PC-3 (cell line): ENCODE data around the gene RPP30. TPM values are rescaled to one million over a fixed set of nuclear protein-coding genes. Genes with fewer than 3 reads are reported as not detected.
A peak's percentile ranks its signal among the peaks of the same experiment; 100 is the strongest.

Source experiments
- ATAC-seq: fragments of 200-7000 bp; cut with Tn5 transposase; 2 replicates; pipeline ENCODE4 v1.9.1; 2020; ENCODE audit warnings: mild to moderate bottlenecking, moderate library complexity
- BruUV-seq: library from RNA; stranded (reverse); fragments of 400-500 nt; replicated peaks from 2 replicates; lab custom pipeline; 2021; lab: Mats Ljungman, UMichigan
- CTCF ChIA-PET: fragments of 300-600 bp; sonication (Branson Sonifier 250); formaldehyde crosslinking; loops from one replicate; lab custom pipeline; 2022; ENCODE audit warnings: antibody characterized with exemption; lab: Charles Lee
- POLR2A ChIA-PET: fragments of 300-600 bp; sonication (Branson Sonifier 250); formaldehyde crosslinking; loops from one replicate; lab custom pipeline; 2022; ENCODE audit warnings: antibody characterized with exemption; ENCODE audit not compliant: unreplicated experiment; lab: Charles Lee
- DNase-seq: peaks from one replicate; pipeline ENCODE4 v3.0.0-alpha.2; 2015
- H2AFZ ChIP-seq: fragments of 300-600 bp; sonication (generic); 2 replicates; pipeline ENCODE4 v1.6.0; 2016; ENCODE audit warnings: antibody characterized with exemption, low read length
- H3F3A ChIP-seq: fragments of 300-600 bp; sonication (generic); one replicate; pipeline ENCODE4 v1.6.0; 2017; ENCODE audit warnings: antibody characterized with exemption, low read length, control low read depth, mild to moderate bottlenecking; ENCODE audit not compliant: unreplicated experiment
- H3K27ac ChIP-seq: fragments of 300-600 bp; sonication (generic); 2 replicates; pipeline ENCODE4 v1.5.1; 2016; ENCODE audit warnings: mild to moderate bottlenecking, low read length
- H3K27me3 ChIP-seq: fragments of 300-600 bp; sonication (generic); 2 replicates; pipeline ENCODE4 v1.6.1; 2016; ENCODE audit warnings: low read length, mixed read lengths
- H3K36me3 ChIP-seq: fragments of 300-600 bp; sonication (generic); 2 replicates; pipeline ENCODE4 v1.6.1; 2016; ENCODE audit warnings: low read depth, mixed run types, low read length, mixed read lengths
- H3K4me1 ChIP-seq: fragments of 300-600 bp; sonication (generic); 2 replicates; pipeline ENCODE4 v1.5.1; 2016; ENCODE audit warnings: low read length; ENCODE audit not compliant: insufficient read depth
- H3K4me2 ChIP-seq: fragments of 300-600 bp; sonication (generic); 2 replicates; pipeline ENCODE4 v1.6.0; 2016; ENCODE audit warnings: low read length
- H3K4me3 ChIP-seq: fragments of 300-600 bp; sonication (generic); 2 replicates; pipeline ENCODE4 v1.5.1; 2016; ENCODE audit warnings: mild to moderate bottlenecking, low read length, mixed read lengths
- H3K79me2 ChIP-seq: fragments of 300-600 bp; sonication (generic); 2 replicates; pipeline ENCODE4 v1.6.1; 2017; ENCODE audit warnings: low read length, mixed read lengths
- H3K9ac ChIP-seq: fragments of 300-600 bp; sonication (generic); 2 replicates; pipeline ENCODE4 v1.6.0; 2016; ENCODE audit warnings: mild to moderate bottlenecking, low read length
- H3K9me2 ChIP-seq: fragments of 300-600 bp; sonication (generic); replicated peaks from 2 replicates; pipeline ENCODE4 v1.6.1; 2016; ENCODE audit warnings: mixed run types, low read length, mixed read lengths
- H3K9me3 ChIP-seq: fragments of 300-600 bp; sonication (generic); 2 replicates; pipeline ENCODE4 v1.6.1; 2016; ENCODE audit warnings: low read length, mixed read lengths
- H4K20me1 ChIP-seq: fragments of 300-600 bp; sonication (generic); 2 replicates; pipeline ENCODE4 v1.6.1; 2016; ENCODE audit warnings: low read length, mixed read lengths
- CTCF ChIP-seq: fragments of 300-600 bp; sonication (generic); conservative IDR thresholded peaks from 2 replicates; pipeline ENCODE4 v1.5.1; 2017; ENCODE audit warnings: antibody characterized with exemption, low read depth, mild to moderate bottlenecking, low read length
- EZH2 ChIP-seq: fragments of 300-600 bp; sonication (generic); IDR thresholded peaks from one replicate; pipeline ENCODE4 v1.6.1; 2017; ENCODE audit warnings: antibody characterized with exemption, mild to moderate bottlenecking, low read length; ENCODE audit not compliant: unreplicated experiment
- EZH2phosphoT487 ChIP-seq: fragments of 300-600 bp; sonication (generic); IDR thresholded peaks from 2 replicates; pipeline ENCODE4 v1.6.1; 2018; ENCODE audit warnings: mild to moderate bottlenecking, antibody characterized with exemption, low read length, borderline replicate concordance
- intact Hi-C: fragments of 100-400 bp; cut with micrococcal nuclease; formaldehyde crosslinking; loops from 2 replicates; pipeline ENCODE4 v1.9.0; 2023
- total RNA-seq: library from RNA; depleted of rRNA; stranded (reverse); fragments of >200 nt; gene quantifications from 2 replicates; pipeline ENCODE4 v1.2.3, GENCODE V29; 2014

Gene RPP30
- total RNA-seq, 1 experiment from 2014 or later = 57.8 TPM

- H3K27me3 ChIP-seq = no peaks in the 10 kb centered on the region
- H3K9me2 ChIP-seq = no peaks in the 10 kb centered on the region
- no peaks in the 10 kb centered on the region for H3K36me3 ChIP-seq
- TF ChIP-seq CTCF = no peak
- TF ChIP-seq EZH2 = no peak
- TF ChIP-seq EZH2phosphoT487 = no peak
- H3K9me3 ChIP-seq = no peaks in the 10 kb centered on the region
- no peaks in the 10 kb centered on the region for H4K20me1 ChIP-seq
- H3K9ac ChIP-seq = no peak overlapping the region
- peak overlapping the region; percentile 72 for H3K4me2 ChIP-seq
- DNase-seq = peak; percentile 38
- ATAC-seq = peak; percentile 34
- ChIA-PET CTCF (interaction anchor here (0.6 to 1.4 kb wide), 2 partner anchors 19 to 29 kb away, joined by 3 read pairs; no protein-coding TSS in a partner anchor), POLR2A (no interaction called here)
- H3K4me3 ChIP-seq = peak overlapping the region; percentile 40; the same call in 1 of the 2 replicates
- H3K27ac ChIP-seq = peak overlapping the region; percentile 70
- peaks cover 4% of the 10 kb centered on the region for H3F3A ChIP-seq
- no peaks in the 10 kb centered on the region for H3K79me2 ChIP-seq
- peaks cover 35% of the 10 kb centered on the region for H3K4me1 ChIP-seq
- BruUV-seq = TSS peak; percentile 82
- peak overlapping the region; percentile 77; the same call in 1 of the 2 replicates for H2AFZ ChIP-seq
- intact Hi-C loops = loop anchor here (1.0 to 2.0 kb wide), 3 partner anchors 10 to 46 kb away; partner anchors contain the start of gene ANKRD1
Measured at GRCh38 chr10:90930971-90931871, 59.4 kb downstream of the RPP30 start.

- Histone ChIP-seq H3K36me3 (no peaks in the 10 kb centered on the region), H3K27ac (no peak overlapping the region), H3K9me3 (no peaks in the 10 kb centered on the region), H3F3A (peaks cover under 1% of the 10 kb centered on the region), H3K4me3 (no peak overlapping the region), H3K9me2 (no peaks in the 10 kb centered on the region), H3K9ac (no peak overlapping the region), H4K20me1 (no peaks in the 10 kb centered on the region), H2AFZ (no peak overlapping the region), H3K27me3 (no peaks in the 10 kb centered on the region), H3K79me2 (no peaks in the 10 kb centered on the region), H3K4me2 (no peak overlapping the region), H3K4me1 (peaks cover 11% of the 10 kb centered on the region)
- intact Hi-C loops = no loop called here
- ATAC-seq (no peak), DNase-seq (no peak)
- POLR2A ChIA-PET = no interaction called here
- BruUV-seq = no TSS peak
- CTCF ChIA-PET = no interaction called here
- TF ChIP-seq EZH2phosphoT487 = no peak
- TF ChIP-seq CTCF = no peak
- no peak for TF ChIP-seq EZH2
Measured at GRCh38 chr10:90935581-90936275, 64.0 kb downstream of the RPP30 start.
